ENCODE data around the gene ERO1A. TPM values are rescaled to one million over a fixed set of nuclear protein-coding genes. Genes with fewer than 3 reads are reported as not detected.

Gene ERO1A
- total and polyA plus RNA-seq, 2 experiments from 2014 or later: 38.8 to 57.9 TPM

GRCh38 chr14:52596861-52597260 lies 98.5 kb downstream of the ERO1A start:
- H3K36me3 ChIP-seq: no peaks in the 10 kb centered on the region
- TF ChIP-seq CTCF (IDR thresholded peaks at IDR 0.05; ENCODE audit: low read depth, low read length): no peak
- no peaks in the 10 kb centered on the region for H3K9me3 ChIP-seq (ENCODE audit: low read depth)
- H3K27ac ChIP-seq: no peak overlapping the region
- no peak overlapping the region for H3K4me3 ChIP-seq
- no peaks in the 10 kb centered on the region for H3K4me1 ChIP-seq (ENCODE audit: low read depth)
- no peaks in the 10 kb centered on the region for H3K27me3 ChIP-seq
- no peak for DNase-seq (ENCODE audit: low read depth in 1 of 2, low spot score in 1 of 2)

- no peak for DNase-seq (ENCODE audit: low read depth in 1 of 2, low spot score in 1 of 2)
- no peak for TF ChIP-seq CTCF (IDR thresholded peaks at IDR 0.05; ENCODE audit: low read depth, low read length)
- no peaks in the 10 kb centered on the region for H3K4me1 ChIP-seq (ENCODE audit: low read depth)
- no peaks in the 10 kb centered on the region for H3K9me3 ChIP-seq (ENCODE audit: low read depth)
- no peak overlapping the region for H3K4me3 ChIP-seq
- H3K27ac ChIP-seq: no peak overlapping the region
- H3K36me3 ChIP-seq: no peaks in the 10 kb centered on the region
- H3K27me3 ChIP-seq: no peaks in the 10 kb centered on the region
These were observed 99.0 kb downstream of the ERO1A start for GRCh38 chr14:52596320-52596719.

- Histone ChIP-seq H3K27me3 (no peaks in the 10 kb centered on the region), H3K4me3 (no peak overlapping the region), H3K9me3 (ENCODE audit: low read depth) (no peaks in the 10 kb centered on the region), H3K4me1 (ENCODE audit: low read depth) (no peaks in the 10 kb centered on the region), H3K36me3 (no peaks in the 10 kb centered on the region), H3K27ac (no peak overlapping the region)
- no peak for TF ChIP-seq CTCF (IDR thresholded peaks at IDR 0.05; ENCODE audit: low read depth, low read length)
- no peak for DNase-seq (ENCODE audit: low read depth in 1 of 2, low spot score in 1 of 2)
These were observed 105.0 kb downstream of the ERO1A start for GRCh38 chr14:52590318-52590717.

Other genes with a start within 250 kb of the ERO1A start
- gene TXNDC16, start 143.1 kb downstream of the ERO1A start, total RNA-seq: 4.7 and 7.8 TPM in 2 replicates
- gene TXNDC16, start 143.1 kb downstream of the ERO1A start, polyA plus RNA-seq: 6.9 and 10.7 TPM in 2 replicates
- gene GPR137C, start 142.7 kb downstream of the ERO1A start, total RNA-seq: 1.4 and 1.7 TPM in 2 replicates
- 1.1 and 2.7 TPM in 2 replicates for gene GPR137C, start 142.7 kb downstream of the ERO1A start, polyA plus RNA-seq
- gene PSMC6, start 11.6 kb upstream of the ERO1A start, total RNA-seq: 140 and 151 TPM in 2 replicates
- 135 and 161 TPM in 2 replicates for gene PSMC6, start 11.6 kb upstream of the ERO1A start, polyA plus RNA-seq
- 8.1 and 11.4 TPM in 2 replicates for gene STYX, start 34.6 kb upstream of the ERO1A start, total RNA-seq
- gene STYX, start 34.6 kb upstream of the ERO1A start, polyA plus RNA-seq: 8.9 and 10.7 TPM in 2 replicates
- gene GNPNAT1, start 96.0 kb upstream of the ERO1A start, total RNA-seq: 9.6 and 10.8 TPM in 2 replicates
- gene GNPNAT1, start 96.0 kb upstream of the ERO1A start, polyA plus RNA-seq: 13.0 and 14.2 TPM in 2 replicates